Body of pancreas (tissue), 4 donors: ENCODE measurements around the gene PRDM16.

ENCODE experiments used
- POLR2A ChIP-seq, 3 donors: fragments of 450-650 bp; IDR thresholded peaks; one replicate each; pipeline ENCODE4 v1.6.1; 2016; ENCODE audit warnings: antibody characterized with exemption in 3 of 3, mild to moderate bottlenecking in 2 of 3
- TF ChIP-seq, protein P1 (sequence below), 7 experiments: fragments of 450-650 bp in 4 of 7; fragments of 200-600 bp in 3 of 7; sonication (generic) in 3 of 7; IDR thresholded peaks; one replicate each; pipeline ENCODE4 v1.5.1; 2016 to 2019; ENCODE audit warnings: antibody characterized with exemption in 7 of 7

GRCh38 chr1:3352952-3353331, 283.9 kb downstream of the PRDM16 start:
- TF ChIP-seq POLR2A (IDR thresholded peaks at IDR 0.05), result no peak
- TF ChIP-seq, protein P1, sequence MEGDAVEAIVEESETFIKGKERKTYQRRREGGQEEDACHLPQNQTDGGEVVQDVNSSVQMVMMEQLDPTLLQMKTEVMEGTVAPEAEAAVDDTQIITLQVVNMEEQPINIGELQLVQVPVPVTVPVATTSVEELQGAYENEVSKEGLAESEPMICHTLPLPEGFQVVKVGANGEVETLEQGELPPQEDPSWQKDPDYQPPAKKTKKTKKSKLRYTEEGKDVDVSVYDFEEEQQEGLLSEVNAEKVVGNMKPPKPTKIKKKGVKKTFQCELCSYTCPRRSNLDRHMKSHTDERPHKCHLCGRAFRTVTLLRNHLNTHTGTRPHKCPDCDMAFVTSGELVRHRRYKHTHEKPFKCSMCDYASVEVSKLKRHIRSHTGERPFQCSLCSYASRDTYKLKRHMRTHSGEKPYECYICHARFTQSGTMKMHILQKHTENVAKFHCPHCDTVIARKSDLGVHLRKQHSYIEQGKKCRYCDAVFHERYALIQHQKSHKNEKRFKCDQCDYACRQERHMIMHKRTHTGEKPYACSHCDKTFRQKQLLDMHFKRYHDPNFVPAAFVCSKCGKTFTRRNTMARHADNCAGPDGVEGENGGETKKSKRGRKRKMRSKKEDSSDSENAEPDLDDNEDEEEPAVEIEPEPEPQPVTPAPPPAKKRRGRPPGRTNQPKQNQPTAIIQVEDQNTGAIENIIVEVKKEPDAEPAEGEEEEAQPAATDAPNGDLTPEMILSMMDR (IDR thresholded peaks at IDR 0.05), result no peak
